Colon (tissue), 2 donors: ENCODE results near the gene TANGO6.
"Not testable (repeated sequence)": the region's sequence is repeated elsewhere in the genome, so short reads cannot be mapped to it uniquely, and the experiment has no call there.

Source experiments
- FAIRE-seq: peaks from 2 replicates; lab custom pipeline; 2012; peaks lifted over from hg19 to GRCh38; lab: Jason Lieb, UNC
- donor health status: control.
- donor health status: control.

TANGO6 gene

GRCh38 chr16:68843482-68844210 lies at the start of gene TANGO6:
Gene TANGO6 (plus strand): TSS chr16:68843531. CDS start chr16:68843618, 87 bp downstream.
- FAIRE-seq, result no peak

- no peak for FAIRE-seq
Observed at GRCh38 chr16:68798398-68798797, 44.9 kb upstream of the TANGO6 start.

- FAIRE-seq, result no peak
Observed at GRCh38 chr16:68800257-68800875, 43.0 kb upstream of the TANGO6 start.

- no peak for FAIRE-seq
Observed at GRCh38 chr16:68802190-68802589, 41.1 kb upstream of the TANGO6 start.

- FAIRE-seq, result no peak
Observed at GRCh38 chr16:68806422-68806821, 36.9 kb upstream of the TANGO6 start.

- no peak for FAIRE-seq
Observed at GRCh38 chr16:68806981-68807380, 36.4 kb upstream of the TANGO6 start.

GRCh38 chr16:68814516-68814915 lies 28.8 kb upstream of the TANGO6 start:
- FAIRE-seq, result no peak

GRCh38 chr16:68823401-68824135 lies 19.8 kb upstream of the TANGO6 start:
- no peak for FAIRE-seq

- FAIRE-seq, result no peak
Observed at GRCh38 chr16:68825427-68825826, 17.9 kb upstream of the TANGO6 start.

GRCh38 chr16:68826652-68827051 lies 16.7 kb upstream of the TANGO6 start:
- FAIRE-seq, result no peak

- no peak for FAIRE-seq
Observed at GRCh38 chr16:68833251-68833650, 10.1 kb upstream of the TANGO6 start.

- no peak for FAIRE-seq
Observed at GRCh38 chr16:68834550-68834949, 8.8 kb upstream of the TANGO6 start.

- no peak for FAIRE-seq
Observed at GRCh38 chr16:68835970-68836369, 7.4 kb upstream of the TANGO6 start.

- no peak for FAIRE-seq
Observed at GRCh38 chr16:68839831-68840230, 3.5 kb upstream of the TANGO6 start.

GRCh38 chr16:68842964-68843481 lies 308 bp upstream of the TANGO6 start:
- FAIRE-seq, result not testable (repeated sequence)

GRCh38 chr16:68844211-68844564 lies 857 bp downstream of the TANGO6 start:
- FAIRE-seq, result no peak

GRCh38 chr16:68848786-68849185 lies 5.5 kb downstream of the TANGO6 start:
- no peak for FAIRE-seq

- FAIRE-seq, result no peak
Observed at GRCh38 chr16:68850481-68850880, 7.2 kb downstream of the TANGO6 start.

- FAIRE-seq, result no peak
Observed at GRCh38 chr16:68851601-68852000, 8.3 kb downstream of the TANGO6 start.

GRCh38 chr16:68857479-68857878 lies 14.1 kb downstream of the TANGO6 start:
- FAIRE-seq, result no peak

- FAIRE-seq, result no peak
Observed at GRCh38 chr16:68859828-68860227, 16.5 kb downstream of the TANGO6 start.

- FAIRE-seq, result no peak
Observed at GRCh38 chr16:68860978-68861892, 17.9 kb downstream of the TANGO6 start.
